Mesendoderm (in vitro differentiated cells): ENCODE results near the gene DUSP6.

Experiments used
- DNase-seq: peaks from one replicate; pipeline ENCODE4 v3.0.0; 2013
- H2AK5ac ChIP-seq: 2 replicates; pipeline ENCODE4 v1.6.1; 2013; ENCODE audit warnings: low read length, inconsistent platforms
- H2BK120ac ChIP-seq: 2 replicates; pipeline ENCODE4 v1.6.1; 2013; ENCODE audit warnings: low read depth, mild to moderate bottlenecking, low read length, moderate library complexity, mixed read lengths
- H2BK15ac ChIP-seq: replicated peaks from 2 replicates; pipeline ENCODE4 v1.6.1; 2013; ENCODE audit warnings: low read depth, mild to moderate bottlenecking, moderate library complexity
- H2BK5ac ChIP-seq: 2 replicates; pipeline ENCODE4 v1.6.1; 2013; ENCODE audit warnings: low read length, inconsistent platforms
- H3K18ac ChIP-seq: 2 replicates; pipeline ENCODE4 v1.6.1; 2013; ENCODE audit warnings: mild to moderate bottlenecking, low read length, mixed read lengths
- H3K23ac ChIP-seq: one replicate; pipeline ENCODE4 v1.6.1; 2013; ENCODE audit warnings: low read length
- H3K27ac ChIP-seq: 2 replicates; pipeline ENCODE4 v1.5.1; 2013; ENCODE audit warnings: low read depth, mild to moderate bottlenecking, inconsistent platforms, low read length, moderate library complexity
- H3K27me3 ChIP-seq: 2 replicates; pipeline ENCODE4 v1.6.1; 2013; ENCODE audit warnings: low read length, control low read depth, mild to moderate bottlenecking, inconsistent platforms; ENCODE audit not compliant: insufficient read depth, poor library complexity
- H3K36me3 ChIP-seq: 2 replicates; pipeline ENCODE4 v1.6.1; 2013; ENCODE audit warnings: low read length, inconsistent platforms; ENCODE audit not compliant: control insufficient read depth, insufficient read depth
- H3K4ac ChIP-seq: one replicate; pipeline ENCODE4 v1.6.1; 2013; ENCODE audit warnings: low read depth, mild to moderate bottlenecking, low read length, moderate library complexity
- H3K4me1 ChIP-seq: 2 replicates; pipeline ENCODE4 v1.6.1; 2013; ENCODE audit warnings: low read depth, low read length, inconsistent platforms; ENCODE audit not compliant: control insufficient read depth
- H3K4me2 ChIP-seq: 2 replicates; pipeline ENCODE4 v1.6.1; 2013; ENCODE audit warnings: low read length
- H3K4me3 ChIP-seq: 2 replicates; pipeline ENCODE4 v1.5.1; 2013; ENCODE audit warnings: mild to moderate bottlenecking, low read length
- H3K56ac ChIP-seq: one replicate; pipeline ENCODE4 v1.6.1; 2013; ENCODE audit warnings: low read length
- H3K79me1 ChIP-seq: 2 replicates; pipeline ENCODE4 v1.6.1; 2013; ENCODE audit warnings: low read length, inconsistent platforms
- H3K79me2 ChIP-seq: 2 replicates; pipeline ENCODE4 v1.6.1; 2013; ENCODE audit warnings: mild to moderate bottlenecking, low read length; ENCODE audit not compliant: control insufficient read depth, insufficient read depth
- H3K9ac ChIP-seq: 2 replicates; pipeline ENCODE4 v1.6.1; 2013; ENCODE audit warnings: low read length, inconsistent platforms
- H4K5ac ChIP-seq: one replicate; pipeline ENCODE4 v1.6.1; 2013; ENCODE audit warnings: low read length
- H4K8ac ChIP-seq: one replicate; pipeline ENCODE4 v1.6.1; 2013; ENCODE audit warnings: low read depth, mild to moderate bottlenecking, control low read depth, low read length, moderate library complexity
- WGBS: extraction: QIAGEN DNeasy Blood & Tissue Kit; methylation state at CpG from one replicate; pipeline ENCODE4 v1.1.7; 2013; ENCODE audit warnings: low lambda C conversion rate, missing lambda C conversion rate; ENCODE audit not compliant: insufficient coverage; ENCODE audit errors: extremely low coverage; 5-methylcytosine and 5-hydroxymethylcytosine counted together

Gene DUSP6

DNA sequence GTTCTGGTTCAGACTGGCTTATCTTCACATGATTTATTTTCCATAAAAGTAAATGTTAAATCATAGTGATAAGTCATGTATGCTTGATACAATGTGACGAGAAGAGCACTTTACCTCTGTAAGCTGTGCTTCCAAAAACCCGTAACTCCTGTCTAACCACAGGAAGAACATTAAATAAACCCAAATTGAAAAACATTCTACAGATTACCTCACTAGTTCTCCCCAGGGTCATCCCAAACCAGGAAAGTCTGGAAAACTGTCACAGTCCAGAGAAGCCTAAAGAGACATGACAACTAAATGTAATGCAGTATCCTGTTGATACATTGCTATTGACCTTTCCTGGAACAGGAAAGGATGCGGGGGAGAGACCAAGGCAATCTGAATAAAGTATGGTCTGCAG, 32.5 kb upstream of the DUSP6 start:
- no peak overlapping the region for H3K27ac ChIP-seq
- H2BK5ac ChIP-seq = no peak overlapping the region
- no peaks in the 10 kb centered on the region for H3K79me2 ChIP-seq
- no peak overlapping the region for H2AK5ac ChIP-seq
- H3K4me1 ChIP-seq = peaks cover 4% of the 10 kb centered on the region
- no peak overlapping the region for H2BK15ac ChIP-seq
- H3K4me2 ChIP-seq = no peak overlapping the region
- H3K23ac ChIP-seq = no peak overlapping the region
- H3K79me1 ChIP-seq = no peaks in the 10 kb centered on the region
- no peak overlapping the region for H3K18ac ChIP-seq
- H3K4me3 ChIP-seq = no peak overlapping the region
- no CpG with 5 or more reads among the region's 3 CpGs for WGBS
- no peak overlapping the region for H3K56ac ChIP-seq
- H3K4ac ChIP-seq = no peak overlapping the region
- no peak for DNase-seq
- no peaks in the 10 kb centered on the region for H3K36me3 ChIP-seq
- H3K27me3 ChIP-seq = no peaks in the 10 kb centered on the region
- H4K5ac ChIP-seq = no peak overlapping the region
- no peak overlapping the region for H3K9ac ChIP-seq
- H2BK120ac ChIP-seq = no peak overlapping the region
- no peak overlapping the region for H4K8ac ChIP-seq

DNA sequence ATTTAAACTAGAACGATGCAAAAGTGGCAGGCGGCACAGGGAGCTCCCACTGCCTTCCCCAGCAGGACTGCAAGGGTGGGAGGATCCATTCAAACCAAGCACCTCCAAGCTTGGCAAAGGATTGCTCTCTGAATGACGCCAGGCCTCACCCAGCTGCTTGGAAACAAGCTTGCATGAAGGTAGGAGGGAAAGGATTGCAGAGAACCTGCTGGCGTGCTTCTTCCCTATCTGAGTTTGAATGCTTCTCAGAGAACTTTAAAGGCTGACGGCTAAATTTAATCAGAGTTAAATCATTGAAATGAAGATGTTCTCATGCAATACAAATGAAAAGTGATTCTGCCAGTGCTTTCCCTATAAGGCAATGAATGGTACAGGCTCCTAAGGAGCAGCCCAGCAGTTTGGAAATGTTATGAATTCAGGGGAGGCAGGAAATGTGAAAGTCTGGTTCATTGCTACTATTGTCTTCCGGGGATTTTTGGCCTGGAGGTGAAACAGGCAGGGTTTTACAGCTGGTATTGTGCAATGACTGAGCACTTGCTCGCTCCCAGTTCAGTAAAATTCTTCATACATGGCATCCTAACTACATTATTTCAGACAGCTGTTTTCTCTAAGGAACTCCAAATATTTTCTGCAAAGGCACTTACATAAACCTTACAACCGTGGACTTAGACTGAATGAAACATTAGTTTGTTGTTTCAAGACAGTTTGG, 31.9 kb upstream of the DUSP6 start:
- Histone ChIP-seq H3K23ac (no peak overlapping the region), H3K4me1 (peaks cover 4% of the 10 kb centered on the region), H2AK5ac (no peak overlapping the region), H3K4ac (no peak overlapping the region), H3K9ac (no peak overlapping the region), H2BK120ac (no peak overlapping the region), H3K56ac (no peak overlapping the region), H3K4me2 (no peak overlapping the region), H3K4me3 (no peak overlapping the region), H3K27me3 (no peaks in the 10 kb centered on the region), H3K36me3 (no peaks in the 10 kb centered on the region), H2BK5ac (no peak overlapping the region), H3K27ac (no peak overlapping the region), H3K79me1 (no peaks in the 10 kb centered on the region), H2BK15ac (no peak overlapping the region), H3K18ac (peak overlapping the region; percentile 2), H4K8ac (no peak overlapping the region), H3K79me2 (no peaks in the 10 kb centered on the region), H4K5ac (no peak overlapping the region)
- no CpG with 5 or more reads among the region's 8 CpGs for WGBS
- DNase-seq = peak; percentile 63

DNA sequence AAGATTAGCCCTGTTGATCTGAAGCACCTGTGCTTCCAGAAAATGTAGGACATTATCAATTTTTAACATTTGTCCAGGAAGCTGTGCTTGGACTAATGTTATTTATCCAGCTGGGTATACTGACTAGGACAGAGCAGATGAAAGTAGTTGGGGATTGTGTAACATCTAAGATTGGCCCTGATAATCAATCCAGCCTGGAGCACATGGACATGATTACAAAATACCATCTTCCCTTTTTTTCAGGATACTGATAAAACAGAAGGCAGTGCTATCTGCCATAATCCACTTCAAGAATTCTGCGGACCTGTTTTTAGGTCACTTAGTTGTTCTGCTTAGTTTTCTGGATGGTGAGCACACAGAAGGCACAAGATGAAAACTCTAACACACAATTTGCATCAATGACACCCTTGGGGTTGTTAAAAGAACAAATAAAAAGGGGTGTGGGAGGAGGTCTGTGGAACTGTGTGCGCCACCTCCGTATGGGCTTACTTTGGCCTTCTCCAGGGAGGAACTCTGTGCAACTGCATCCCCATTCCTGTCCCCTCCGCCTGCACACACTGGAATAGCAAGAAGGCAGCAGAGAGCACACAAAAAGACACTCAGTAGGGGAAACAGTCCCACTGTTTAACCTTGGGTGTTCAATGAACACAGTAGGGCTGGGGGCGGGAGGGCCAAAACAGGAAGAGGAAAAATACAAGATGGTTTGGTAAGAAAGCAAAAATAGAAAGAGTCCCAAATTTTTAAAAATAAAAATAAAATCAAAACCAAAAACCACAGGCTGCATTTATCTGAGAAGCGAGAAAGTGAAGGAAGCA, 31.1 kb upstream of the DUSP6 start:
- Histone ChIP-seq H2BK15ac (no peak overlapping the region), H2AK5ac (no peak overlapping the region), H3K4ac (no peak overlapping the region), H4K8ac (no peak overlapping the region), H3K27ac (no peak overlapping the region), H2BK5ac (peak overlapping the region; percentile 43), H3K79me1 (no peaks in the 10 kb centered on the region), H3K4me2 (no peak overlapping the region), H3K36me3 (no peaks in the 10 kb centered on the region), H3K18ac (no peak overlapping the region), H3K9ac (no peak overlapping the region), H3K79me2 (no peaks in the 10 kb centered on the region), H4K5ac (no peak overlapping the region), H2BK120ac (no peak overlapping the region), H3K27me3 (no peaks in the 10 kb centered on the region), H3K23ac (no peak overlapping the region), H3K4me3 (no peak overlapping the region), H3K4me1 (peaks cover 4% of the 10 kb centered on the region), H3K56ac (peak overlapping the region; percentile 40)
- no CpG with 5 or more reads among the region's 6 CpGs for WGBS
- DNase-seq = no peak

DNA sequence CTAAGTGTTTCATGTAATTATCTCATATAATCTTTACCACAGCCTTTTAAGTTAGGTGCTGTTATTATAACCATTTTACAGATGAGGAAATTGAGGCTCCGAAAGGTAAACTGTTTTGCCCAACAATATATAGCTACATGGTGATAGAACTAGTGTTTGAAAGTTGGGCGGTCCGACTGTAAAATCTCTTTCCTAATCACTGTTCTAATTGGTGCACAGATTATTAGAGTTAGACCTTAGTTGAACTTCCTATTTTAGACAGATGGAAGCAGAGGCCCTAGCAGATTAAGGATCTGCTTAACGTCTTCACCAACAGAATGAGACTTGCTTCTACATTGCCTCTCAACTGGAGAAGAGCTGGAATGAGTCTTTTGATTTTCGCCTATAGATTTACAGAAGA, 30.0 kb upstream of the DUSP6 start:
- no peak overlapping the region for H4K5ac ChIP-seq
- no peak overlapping the region for H3K9ac ChIP-seq
- H3K4me2 ChIP-seq = no peak overlapping the region
- no peak for DNase-seq
- H3K27me3 ChIP-seq = no peaks in the 10 kb centered on the region
- H3K56ac ChIP-seq = no peak overlapping the region
- no peaks in the 10 kb centered on the region for H3K79me1 ChIP-seq
- no peaks in the 10 kb centered on the region for H3K79me2 ChIP-seq
- no peaks in the 10 kb centered on the region for H3K36me3 ChIP-seq
- H4K8ac ChIP-seq = no peak overlapping the region
- peaks cover 4% of the 10 kb centered on the region for H3K4me1 ChIP-seq
- no peak overlapping the region for H2AK5ac ChIP-seq
- no peak overlapping the region for H2BK120ac ChIP-seq
- no peak overlapping the region for H3K23ac ChIP-seq
- no peak overlapping the region for H3K4ac ChIP-seq
- no peak overlapping the region for H2BK15ac ChIP-seq
- no peak overlapping the region for H3K18ac ChIP-seq
- no peak overlapping the region for H3K4me3 ChIP-seq
- no peak overlapping the region for H2BK5ac ChIP-seq
- no CpG with 5 or more reads among the region's 5 CpGs for WGBS
- no peak overlapping the region for H3K27ac ChIP-seq

DNA sequence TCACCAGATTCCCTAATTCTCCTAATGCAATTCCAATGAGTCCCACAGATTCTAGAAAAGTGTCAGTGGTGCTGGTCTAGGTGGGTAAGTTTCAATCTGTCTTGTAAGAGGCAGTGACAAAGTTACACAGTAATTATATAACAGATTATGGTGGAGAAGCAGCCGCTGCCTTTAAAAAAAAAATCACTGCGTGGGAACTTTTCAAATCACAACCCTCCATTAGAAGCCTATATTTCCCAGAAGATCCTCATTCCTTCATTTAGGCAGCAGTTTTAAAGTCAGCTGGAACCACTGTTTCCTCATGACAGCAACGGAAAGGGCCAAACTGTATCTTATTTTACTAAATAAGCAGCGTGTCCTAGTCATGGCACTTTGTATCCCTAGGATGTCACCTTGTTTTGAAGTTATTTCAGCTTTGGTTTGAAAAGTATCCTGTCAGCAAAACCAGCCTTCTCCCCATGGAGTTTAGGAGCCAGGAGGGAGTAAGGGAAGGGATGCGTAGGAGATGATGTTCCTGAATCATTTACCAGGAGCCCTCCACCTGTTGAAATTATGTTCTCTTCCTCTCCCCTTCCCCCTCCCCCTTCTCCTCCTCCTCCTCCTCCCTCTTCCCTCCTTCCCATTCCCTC, 27.7 kb upstream of the DUSP6 start:
- no peak overlapping the region for H3K4me2 ChIP-seq
- no peaks in the 10 kb centered on the region for H3K79me2 ChIP-seq
- H3K4me1 ChIP-seq = no peaks in the 10 kb centered on the region
- H2BK15ac ChIP-seq = no peak overlapping the region
- H3K4ac ChIP-seq = no peak overlapping the region
- H3K27me3 ChIP-seq = no peaks in the 10 kb centered on the region
- no peak overlapping the region for H3K9ac ChIP-seq
- H4K5ac ChIP-seq = no peak overlapping the region
- H3K18ac ChIP-seq = peak overlapping the region; percentile 42
- H2AK5ac ChIP-seq = no peak overlapping the region
- no peaks in the 10 kb centered on the region for H3K79me1 ChIP-seq
- no peak overlapping the region for H4K8ac ChIP-seq
- no peak overlapping the region for H3K4me3 ChIP-seq
- H3K36me3 ChIP-seq = no peaks in the 10 kb centered on the region
- H3K23ac ChIP-seq = no peak overlapping the region
- no peak overlapping the region for H2BK120ac ChIP-seq
- no CpG with 5 or more reads among the region's 5 CpGs for WGBS
- no peak overlapping the region for H3K56ac ChIP-seq
- no peak for DNase-seq
- no peak overlapping the region for H3K27ac ChIP-seq
- no peak overlapping the region for H2BK5ac ChIP-seq
